Stimulated activated CD8-positive, alpha-beta memory T cell treated with anti-CD3 and anti-CD28 coated beads, Interleukin-15, amount 100 ng/mL, for 4 hours (primary cell): Measurements from ENCODE around the gene POGK.
"Not testable (repeated sequence)": the region's sequence is repeated elsewhere in the genome, so short reads cannot be mapped to it uniquely, and the experiment has no call there.

Experiments used
- DNase-seq, 2 donors: peaks; one replicate each; pipeline ENCODE4 v3.0.0-alpha.2; 2020; ENCODE audit warnings: low read depth in 2 of 2

Gene POGK, protein sequence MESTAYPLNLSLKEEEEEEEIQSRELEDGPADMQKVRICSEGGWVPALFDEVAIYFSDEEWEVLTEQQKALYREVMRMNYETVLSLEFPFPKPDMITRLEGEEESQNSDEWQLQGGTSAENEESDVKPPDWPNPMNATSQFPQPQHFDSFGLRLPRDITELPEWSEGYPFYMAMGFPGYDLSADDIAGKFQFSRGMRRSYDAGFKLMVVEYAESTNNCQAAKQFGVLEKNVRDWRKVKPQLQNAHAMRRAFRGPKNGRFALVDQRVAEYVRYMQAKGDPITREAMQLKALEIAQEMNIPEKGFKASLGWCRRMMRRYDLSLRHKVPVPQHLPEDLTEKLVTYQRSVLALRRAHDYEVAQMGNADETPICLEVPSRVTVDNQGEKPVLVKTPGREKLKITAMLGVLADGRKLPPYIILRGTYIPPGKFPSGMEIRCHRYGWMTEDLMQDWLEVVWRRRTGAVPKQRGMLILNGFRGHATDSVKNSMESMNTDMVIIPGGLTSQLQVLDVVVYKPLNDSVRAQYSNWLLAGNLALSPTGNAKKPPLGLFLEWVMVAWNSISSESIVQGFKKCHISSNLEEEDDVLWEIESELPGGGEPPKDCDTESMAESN

DNA sequence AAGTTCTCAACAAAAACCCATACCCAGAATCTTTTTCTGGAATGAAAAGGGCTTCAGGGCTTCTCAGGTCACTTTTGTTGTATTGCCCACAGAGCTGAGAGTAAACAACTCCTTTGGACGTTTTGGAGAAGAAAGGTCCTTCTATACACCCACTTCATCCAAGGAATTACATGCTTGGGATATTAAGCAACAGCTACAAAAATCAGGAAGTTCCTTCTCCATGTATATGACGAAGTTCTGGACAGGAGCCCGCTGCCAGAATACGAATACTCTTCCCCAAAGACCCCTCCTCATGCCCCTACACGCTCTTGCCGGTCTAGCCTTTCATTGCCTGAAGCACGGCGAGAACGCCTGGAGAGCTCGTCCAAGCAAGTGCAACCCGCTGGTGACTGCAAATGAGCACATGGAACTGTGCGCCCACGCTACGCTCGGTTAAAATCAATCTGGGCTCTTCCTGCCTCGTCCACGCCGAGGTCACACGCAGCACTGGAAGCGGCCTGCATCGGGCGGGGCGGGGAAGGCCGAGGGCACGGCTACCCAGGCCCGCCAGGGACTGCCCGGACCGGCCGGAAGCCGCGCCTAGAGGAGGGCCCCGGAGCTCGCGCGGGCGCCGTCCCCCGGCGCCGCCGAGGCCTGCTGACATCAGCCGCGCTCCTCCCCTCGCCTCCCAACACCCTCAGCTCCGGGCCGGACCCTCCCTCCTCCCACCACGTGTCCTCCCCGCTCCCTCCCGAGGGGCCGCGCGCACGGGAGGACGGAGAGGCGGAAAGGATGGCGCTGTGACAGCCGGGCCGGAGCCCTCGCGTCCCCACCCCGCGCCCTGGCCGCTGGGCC lies at the start of gene POGK:
POGK (plus strand) TSS at position 710 of the 834 bp plus-strand sequence. CDS start 1,482 bp downstream, outside the sequence.
- DNase-seq, result peak; percentile 60 to 71

DNA sequence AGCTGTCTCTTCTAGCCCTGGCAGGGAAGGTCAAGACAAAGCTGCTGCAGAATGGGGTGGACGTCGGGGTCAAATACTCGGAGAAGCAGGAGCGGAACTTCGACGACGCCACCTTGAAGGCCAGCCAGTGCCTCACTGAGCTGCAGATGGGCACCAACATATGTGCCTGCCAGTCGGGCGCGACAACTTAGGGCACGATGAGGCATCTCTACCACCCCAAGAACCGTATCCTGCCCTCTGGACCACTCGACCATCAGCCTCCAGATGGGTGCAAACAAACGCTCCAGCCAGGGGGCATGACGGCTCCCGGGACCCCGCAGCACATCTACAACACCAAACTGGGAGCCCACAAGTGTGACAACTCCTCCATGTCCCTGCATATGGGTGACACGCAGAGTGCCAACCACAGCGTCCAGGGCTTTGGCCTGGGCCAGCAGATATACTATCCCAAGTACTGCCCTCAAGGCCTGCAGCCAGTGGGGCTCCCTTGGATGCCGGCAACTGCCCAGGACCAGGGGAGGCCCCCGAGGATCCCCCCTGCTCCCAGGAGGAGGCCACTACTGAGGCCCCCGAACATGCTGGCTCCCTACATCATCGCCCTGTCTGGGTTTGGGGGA lies 42.5 kb upstream of the POGK start:
- DNase-seq, result no peak

DNA sequence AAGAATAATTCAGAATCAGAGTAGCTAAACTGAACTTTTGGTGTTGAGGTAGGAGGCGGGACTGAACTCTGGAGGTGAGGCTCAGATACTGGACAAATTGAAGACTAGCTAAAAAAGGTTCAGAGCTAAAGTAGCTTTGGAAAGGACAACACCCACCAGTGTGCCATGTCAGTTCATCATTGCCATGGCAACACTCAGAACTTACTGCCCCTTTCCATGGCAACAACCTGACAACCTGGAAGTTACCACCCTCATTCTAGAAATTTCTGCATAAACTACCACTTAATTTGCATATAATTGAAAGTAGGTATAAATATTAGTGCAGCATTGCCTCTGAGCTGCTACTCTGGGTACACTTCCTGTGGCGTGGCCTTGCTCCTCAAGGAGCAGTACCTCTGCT lies 30.3 kb upstream of the POGK start:
- no peak for DNase-seq

DNA sequence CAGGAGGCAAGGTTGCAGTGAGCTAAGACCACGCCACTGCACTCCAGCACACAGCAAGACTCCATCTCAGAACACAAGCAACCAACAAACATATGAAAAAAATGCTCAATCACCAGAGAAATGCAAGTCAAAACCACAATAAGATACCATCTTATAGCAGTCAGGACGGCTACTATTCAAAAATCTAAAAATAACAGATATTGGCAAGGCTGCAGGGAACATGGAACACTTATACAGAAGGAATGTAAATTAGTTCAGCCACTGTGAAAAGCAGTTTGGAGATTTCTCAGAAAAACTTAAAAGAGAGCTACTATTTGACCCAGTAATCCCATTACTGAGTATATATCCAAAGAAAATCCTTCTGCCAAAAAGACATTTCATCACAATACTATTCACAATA lies 27.6 kb upstream of the POGK start:
- DNase-seq, result no peak

DNA sequence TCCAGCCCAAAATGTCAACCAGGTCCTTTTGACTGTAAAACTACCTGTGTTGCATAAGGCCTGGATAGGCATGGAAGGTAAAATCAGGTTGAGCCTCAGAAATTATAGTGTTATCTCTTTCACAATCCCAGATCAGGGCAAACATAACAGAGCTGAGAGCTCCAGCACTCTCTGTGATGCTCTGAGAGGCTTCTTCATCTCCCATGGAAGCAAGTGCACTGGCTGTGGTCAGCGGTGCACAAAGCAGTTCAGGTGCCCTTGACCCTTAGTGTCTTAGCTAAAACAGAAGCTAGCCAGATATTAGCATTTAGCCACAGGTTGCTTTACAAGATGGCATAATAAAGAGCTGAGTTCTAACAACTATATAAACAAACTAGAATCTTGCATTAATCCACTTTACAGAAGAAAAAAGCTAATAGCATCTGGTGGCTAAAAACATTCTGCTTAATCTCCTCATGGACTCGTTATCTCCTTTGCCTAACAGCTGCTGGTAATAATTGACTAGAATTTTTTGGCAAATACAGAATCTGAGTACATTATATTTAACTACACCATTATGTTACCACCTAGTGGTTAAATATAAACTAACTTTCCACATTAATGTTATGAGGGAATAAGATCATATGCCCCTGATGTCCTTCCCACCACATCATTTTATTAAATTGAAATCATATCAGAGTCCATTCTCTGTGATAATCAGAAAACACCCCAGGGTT lies 25.6 kb upstream of the POGK start:
- no peak for DNase-seq

DNA sequence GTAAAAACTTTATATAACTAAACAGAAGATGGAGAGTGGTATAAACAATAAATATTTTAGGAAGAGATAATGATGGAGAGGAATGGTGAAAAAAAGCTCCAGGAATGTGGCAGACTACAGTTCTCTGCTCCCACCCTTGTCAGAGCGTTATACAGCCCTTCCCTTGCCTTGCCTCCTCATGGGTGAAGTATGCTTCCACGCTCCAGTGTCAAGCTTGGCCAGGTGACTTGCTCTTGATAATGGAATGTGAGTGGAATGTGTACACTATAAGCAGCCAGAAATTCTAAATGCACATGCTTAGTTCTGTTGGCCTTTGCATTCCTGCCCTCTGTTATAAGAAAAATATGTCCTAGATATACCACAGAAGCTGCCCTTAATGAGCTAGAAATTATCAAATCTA lies 24.7 kb upstream of the POGK start:
- DNase-seq, result no peak

DNA sequence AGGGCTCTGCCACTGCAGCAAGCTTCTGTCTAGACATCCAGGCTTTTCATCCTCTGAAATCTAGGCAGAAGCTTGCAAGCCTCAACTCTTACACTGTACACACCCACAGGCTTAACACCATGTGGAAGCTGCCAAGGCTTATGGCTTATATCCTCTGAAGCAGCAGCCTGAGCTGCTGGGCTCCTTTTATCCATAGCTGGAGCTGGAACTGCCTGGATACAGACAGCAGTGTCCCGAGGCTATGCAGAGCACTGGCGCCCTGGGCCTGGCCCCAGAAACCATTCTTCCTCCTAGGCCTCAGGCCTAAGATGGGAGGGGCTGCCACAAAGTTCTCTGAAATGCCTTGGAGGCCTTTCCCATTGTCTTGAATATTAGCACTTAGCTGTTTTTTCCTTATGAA lies 19.3 kb upstream of the POGK start:
- no peak for DNase-seq

DNA sequence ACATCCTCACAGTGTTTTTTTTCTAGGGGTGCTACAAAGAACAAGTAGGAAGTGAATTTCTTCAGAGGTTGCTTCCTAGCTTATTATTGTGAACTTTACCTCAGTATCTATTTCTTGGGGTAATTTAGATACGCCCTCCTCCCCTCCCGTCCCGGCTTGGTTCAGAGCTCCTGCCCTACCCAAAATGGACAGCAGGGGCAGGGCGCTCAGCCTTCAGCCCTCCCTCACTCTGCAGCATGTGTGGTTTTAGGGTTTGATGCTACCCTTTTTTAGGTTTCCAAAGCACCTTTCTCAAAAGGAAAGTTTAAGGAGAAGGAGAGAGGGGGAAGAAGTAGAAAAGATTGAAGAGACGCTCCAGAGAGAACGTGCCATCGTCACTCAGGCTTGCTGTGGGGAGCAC lies 16.9 kb upstream of the POGK start:
- DNase-seq, result no peak

DNA sequence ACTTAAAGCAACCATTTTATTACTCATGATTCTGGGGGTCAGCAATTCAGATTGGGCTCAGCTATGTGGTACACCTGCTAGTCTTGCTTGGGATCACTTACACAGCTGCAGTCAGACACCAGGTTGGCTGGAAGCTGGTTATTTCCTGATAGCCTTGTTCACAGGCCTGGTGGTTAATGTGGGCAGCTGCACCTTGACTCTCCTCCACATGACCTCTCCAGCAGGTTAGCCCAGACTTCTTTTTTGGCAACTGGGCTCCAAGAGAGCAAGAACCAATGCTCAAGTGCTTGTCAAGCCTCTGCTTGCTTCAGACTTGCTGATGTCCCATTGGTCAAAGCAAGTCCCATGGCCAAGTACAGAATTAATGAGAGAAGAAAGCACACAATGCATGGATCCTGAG lies 11.8 kb upstream of the POGK start:
- DNase-seq, result no peak

DNA sequence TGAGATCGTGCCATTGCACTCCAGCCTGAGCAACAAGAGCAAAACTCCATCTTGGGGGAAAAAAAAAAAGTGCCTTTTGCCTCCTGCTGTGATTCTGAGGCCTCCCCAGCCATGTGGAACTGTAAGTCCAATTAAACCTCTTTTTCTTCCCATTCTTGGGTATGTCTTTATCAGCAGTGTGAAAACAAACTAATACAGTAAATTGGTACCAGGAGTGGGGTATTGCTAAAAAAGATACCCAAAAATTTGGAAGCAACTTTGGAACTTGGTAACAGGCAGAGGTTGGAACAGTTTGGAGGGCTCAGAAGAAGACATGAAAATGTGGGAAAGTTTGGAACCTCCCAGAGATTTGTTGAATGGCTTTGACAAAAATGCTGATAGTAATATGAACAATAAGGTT lies 9.5 kb upstream of the POGK start:
- not testable (repeated sequence) for DNase-seq

DNA sequence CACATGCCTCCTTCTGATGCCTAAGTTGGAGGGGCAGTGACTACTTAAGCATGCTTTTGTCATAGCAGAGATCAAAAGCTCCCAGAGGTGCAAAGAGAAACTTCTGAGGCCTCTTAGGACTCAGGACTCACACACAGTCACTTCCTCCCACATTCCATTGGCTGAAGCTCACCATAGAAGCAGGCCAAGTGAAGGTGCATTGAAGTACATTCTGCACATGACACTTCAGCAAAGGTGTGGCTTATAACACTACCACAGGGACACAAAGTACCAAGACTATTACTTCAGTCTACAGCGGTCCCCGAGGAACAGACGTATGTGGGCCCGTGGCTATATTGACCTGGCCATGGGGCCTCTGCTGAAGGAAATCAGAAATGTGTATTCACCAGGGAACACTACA lies 2.5 kb upstream of the POGK start:
- no peak for DNase-seq

DNA sequence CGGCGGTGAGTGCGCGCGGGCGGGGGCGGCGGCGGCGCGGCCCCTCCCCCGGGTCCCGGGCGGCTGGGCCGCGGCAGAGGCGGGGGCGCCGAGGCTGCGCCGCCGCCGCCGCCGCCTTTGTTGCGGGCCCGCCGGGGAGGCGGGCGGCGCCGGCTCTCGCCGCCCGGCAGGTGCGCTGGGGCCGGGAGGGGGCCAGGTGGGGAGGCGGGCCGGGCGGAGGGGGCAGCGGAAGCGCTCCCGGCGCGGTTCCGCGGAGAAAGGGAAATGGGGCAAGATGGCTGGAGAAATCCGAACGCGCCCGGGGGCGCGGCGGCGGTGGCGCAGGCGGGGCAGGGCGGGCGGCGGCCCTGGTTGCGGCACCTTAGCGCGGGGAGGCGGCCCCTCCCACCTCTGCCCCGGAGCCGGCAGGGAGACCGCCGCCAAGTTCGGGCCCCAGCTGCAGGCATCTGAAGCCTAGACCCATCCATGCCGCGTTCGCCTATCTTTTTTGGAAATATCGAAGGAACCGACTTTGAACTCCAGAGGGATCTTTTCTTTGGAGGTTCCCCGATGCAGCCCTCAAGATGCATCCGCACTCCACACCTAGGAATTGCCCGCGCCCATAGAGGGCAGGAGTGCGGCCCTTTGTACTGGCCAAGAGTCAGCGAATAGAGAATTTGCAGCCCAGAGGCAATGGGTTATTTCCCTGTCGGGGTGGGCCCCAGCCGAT lies 479 bp downstream of the POGK start:
- peak; percentile 19 to 42 for DNase-seq

DNA sequence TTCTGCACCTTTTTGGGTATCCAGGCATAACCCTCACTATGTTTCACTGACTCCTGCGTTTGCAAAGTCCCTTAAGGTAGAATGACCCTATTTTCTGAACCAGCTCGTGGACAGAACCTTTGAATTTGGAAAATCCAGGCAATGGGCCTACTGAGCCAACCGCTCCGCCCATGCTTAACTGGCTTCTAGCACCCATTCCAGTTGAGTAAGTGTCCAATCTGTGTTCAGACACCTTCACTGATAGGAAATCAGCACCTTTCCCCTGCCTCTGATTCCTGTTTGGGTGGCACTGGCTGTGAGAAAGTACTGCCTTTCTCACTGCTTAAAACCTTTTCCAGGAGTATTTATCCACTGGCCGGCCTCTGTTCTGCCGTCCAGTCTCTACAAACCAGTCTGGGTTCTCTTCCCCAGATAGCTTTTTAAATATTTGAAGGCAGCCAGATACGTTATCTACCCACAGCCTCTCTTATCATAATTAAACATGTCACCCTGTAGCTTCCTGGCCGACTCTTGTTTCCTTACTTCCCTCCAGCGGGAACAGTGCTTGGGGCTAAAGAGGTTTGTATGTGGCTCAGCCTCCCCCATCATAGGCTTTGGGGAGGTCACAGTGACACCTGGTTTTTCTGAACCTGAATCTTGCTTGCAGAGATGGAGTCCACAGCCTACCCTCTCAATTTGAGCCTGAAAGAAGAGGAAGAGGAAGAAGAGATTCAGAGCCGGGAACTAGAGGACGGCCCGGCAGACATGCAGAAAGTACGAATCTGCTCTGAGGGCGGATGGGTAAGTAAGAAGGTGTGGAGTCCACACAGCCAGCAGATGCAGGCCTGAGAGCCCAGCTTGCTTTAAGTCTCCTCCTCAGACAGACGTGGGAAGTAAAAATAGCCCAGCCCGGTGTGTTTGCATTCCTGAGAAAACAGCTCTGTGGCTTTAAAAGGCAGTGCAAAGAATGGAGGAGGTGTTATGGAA lies 1.3 kb downstream of the POGK start:
- no peak for DNase-seq

DNA sequence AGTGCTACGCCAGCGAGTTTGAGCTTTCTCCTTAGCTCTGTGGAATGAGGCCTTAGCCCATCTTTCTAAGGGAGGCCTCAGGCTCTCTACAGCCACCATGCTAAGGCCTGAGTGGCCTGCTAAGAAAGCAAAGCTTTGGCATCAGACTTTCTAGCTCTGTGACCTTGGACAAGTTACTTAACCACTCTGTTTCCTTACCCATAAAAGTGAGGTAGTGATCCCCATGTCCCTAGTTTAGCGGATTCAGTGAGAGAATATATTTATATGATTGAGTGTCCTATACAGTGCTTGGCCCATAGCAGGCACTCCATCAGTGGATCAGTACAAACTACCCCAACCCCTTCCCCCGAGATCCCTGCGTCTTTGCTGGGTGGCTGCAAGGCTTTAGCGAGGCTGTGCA lies 4.0 kb downstream of the POGK start:
- DNase-seq, result no peak

DNA sequence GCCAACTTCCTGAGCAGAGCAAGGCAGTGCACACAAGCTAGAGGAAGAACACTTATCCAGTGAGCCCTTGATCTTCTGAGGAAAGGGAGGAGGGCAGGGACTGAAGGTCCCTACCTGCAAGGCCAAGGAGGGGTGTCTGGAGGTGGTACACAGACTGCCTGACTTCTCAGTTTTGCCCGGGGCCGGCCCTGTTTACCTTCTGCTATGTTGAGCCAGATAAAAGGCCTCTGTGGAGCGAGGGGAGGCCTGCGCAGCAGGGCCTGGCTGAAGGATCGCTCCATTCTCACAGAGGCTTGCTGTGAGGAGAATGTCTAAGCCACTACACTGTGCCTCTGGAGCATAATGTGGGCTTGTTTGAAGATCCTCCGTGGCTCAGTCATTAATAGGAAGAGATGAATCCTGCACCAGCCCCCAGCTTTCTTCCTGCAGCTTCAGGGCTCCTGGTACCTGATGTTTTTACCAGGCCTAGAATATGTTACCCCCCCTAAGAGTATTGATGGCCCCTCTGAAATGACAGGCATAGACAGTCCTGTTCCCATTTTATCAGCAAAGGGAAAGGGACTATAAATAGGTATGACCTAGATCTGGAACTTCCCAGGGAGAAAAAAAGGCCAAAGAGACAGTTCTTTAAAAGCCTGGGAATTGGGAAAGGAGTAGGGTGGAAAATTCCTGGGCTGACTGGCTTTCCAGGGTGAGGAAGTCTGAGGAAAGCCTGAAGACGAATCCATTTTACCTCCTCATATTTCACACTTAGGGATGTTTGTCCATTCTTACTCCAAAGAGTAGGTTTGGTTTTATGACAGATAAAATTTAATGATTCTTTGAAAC lies 4.7 kb downstream of the POGK start:
- no peak for DNase-seq

DNA sequence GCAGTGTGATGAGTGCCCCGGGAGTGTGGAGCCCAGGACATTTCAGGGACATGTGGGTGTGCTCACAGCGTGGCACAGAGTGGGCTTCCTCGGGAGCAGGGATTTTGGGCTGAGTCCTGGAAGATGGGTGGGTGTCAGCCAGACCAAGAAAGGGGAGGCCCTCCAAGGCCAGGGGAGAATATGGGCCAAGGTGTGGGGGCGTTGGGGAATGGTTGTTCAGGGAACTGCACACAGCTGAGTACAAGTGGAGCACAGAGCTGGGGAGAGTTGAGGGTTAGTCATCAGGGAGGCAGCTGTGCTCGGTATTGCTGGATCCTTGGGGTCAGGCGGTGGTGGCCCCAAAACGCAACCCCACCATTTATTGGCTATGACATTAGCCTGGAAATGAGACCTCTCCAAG lies 5.5 kb downstream of the POGK start:
- no peak for DNase-seq

DNA sequence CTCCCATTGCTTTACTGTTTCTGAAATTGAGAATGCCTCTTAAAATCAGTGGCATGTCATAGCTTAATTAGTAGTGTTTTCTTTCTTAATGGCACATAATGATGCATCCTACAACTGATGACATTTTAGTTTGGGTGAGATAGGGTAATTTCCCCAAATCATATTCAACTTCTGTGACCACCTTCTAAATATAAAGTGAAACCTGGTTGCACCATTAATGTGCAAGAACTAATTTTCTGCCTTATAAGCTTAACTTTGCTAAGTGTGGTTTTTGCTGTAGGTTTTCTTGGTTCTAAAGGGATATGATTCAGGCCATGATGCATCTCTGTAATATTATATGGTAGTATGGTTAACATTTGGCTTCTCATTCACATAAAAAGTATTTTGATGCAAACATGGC lies 8.9 kb downstream of the POGK start:
- DNase-seq, result no peak

DNA sequence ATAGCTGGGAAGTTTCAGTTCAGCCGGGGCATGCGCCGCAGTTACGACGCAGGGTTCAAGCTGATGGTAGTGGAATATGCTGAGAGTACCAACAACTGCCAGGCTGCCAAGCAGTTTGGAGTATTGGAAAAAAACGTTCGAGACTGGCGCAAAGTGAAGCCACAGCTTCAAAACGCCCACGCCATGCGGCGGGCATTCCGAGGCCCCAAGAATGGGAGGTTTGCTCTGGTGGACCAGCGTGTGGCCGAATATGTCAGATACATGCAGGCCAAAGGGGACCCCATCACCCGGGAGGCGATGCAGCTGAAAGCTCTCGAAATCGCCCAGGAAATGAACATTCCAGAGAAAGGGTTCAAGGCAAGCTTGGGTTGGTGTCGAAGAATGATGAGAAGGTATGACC lies 9.9 kb downstream of the POGK start:
- no peak for DNase-seq

DNA sequence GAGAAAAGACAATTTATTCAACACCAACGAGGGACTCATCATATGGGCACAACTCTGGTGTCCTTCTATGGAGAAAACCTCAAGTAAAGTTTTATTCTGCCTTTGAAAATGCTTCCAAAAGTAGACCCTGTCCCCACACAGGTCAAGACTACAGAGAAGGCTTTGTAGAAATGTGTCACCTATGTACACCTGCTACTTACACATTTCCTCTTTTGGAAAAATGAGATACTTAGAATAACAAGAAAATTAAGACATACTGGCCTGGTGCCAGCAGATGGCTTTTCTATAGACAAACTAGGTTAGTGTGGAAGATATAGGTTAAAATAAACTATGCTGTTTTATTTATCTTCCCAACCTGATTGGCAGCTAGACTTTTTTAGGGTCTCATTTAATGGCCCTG lies 13.6 kb downstream of the POGK start:
- no peak for DNase-seq
